ENCODE results near the gene MROH7.

MROH7 gene

DNA sequence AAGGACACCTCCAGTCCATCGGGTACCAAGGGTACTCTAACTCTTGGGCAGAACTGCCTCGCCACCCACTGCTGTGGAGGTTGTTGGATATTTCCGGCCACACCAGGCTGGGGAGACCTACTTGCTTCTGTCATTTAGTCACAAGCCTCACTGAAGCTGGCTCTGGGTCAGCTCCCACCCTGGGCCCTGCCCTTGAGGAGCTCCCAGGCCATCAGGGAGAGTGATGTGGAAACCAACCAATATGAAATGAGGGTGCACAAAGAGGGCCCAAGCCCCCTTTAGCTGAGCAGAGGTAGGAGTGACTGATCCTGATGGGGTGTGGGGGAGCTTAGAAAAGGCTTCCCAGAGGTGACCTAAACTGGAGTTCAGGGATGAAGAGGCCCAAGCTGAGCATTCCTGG, 103.1 kb downstream of the MROH7 start:
- DNase-seq, result no peak

DNA sequence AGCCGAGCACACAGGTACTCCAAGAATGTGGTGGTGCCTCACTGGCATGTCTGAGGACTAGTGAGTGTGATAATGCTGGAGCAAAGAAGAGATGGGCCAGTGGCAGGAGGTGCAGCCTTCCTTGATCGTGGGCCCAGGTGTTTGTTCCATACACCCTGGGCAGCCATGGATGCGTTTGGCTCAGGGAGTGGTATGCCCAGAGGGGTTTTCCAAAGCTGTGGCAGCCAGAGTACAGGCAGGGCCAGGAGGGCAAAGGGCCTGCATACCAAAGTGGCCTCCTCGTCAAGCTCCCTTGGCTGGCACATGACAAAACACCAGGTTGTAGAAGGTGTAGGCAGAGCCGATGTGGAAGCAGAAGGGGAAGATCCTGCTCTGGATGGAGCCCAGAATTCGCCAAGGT, 103.7 kb downstream of the MROH7 start:
- DNase-seq, result no peak

DNA sequence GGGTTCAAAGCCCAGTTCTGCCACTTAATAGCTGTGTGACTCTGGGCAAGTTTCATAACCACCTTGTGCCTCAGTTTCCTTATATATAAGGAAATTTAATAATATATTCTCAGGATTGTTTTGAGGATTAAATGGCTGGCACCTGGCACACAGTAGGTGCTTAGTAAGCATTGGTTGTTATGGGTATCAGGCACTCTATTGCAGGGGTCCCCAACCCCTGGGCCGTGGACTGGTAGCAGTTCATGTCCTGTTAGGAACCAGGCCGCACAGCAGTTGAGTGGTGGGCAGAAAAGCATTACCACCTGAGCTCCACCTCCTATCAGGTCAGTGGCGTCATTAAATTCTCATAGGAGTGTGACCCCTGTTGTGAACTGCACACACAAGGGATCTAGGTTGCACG, 104.3 kb downstream of the MROH7 start:
- DNase-seq, result no peak

DNA sequence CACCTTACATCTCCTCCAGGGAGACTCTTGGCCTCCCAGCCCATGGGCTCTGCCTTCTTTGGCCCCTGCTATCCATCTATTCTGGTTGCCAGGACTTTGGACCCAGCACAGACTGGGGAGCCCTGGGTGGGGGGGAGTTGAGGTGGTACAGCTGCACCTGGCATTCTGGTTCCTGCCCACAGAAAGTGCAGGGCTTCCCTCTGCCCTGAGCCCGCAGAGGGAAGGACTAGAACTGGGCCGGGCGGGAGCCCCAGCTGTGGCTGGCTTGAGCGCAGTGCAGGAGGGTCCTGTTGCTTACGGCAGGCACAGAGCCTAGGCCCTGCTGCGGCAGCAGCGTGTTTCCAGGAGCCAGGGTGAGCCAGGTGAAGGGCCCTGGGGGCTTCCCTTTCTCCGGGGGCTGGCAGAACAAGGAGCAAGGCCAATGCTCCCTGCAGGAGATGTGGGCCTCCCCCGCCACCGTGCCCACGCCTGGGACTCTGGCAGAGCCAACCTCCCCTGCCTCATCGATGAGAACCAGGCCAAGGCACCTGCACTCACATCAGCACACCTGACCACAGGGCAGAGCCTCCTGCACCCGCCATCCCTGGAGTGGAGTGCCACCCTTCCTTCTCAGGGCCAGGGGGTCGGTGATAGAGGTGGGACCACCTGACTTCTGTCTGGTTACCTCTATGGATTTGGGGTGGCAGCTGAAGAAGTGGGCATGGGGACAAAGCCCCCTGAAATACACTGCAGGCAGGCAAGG, 106.7 kb downstream of the MROH7 start:
- no peak for DNase-seq

DNA sequence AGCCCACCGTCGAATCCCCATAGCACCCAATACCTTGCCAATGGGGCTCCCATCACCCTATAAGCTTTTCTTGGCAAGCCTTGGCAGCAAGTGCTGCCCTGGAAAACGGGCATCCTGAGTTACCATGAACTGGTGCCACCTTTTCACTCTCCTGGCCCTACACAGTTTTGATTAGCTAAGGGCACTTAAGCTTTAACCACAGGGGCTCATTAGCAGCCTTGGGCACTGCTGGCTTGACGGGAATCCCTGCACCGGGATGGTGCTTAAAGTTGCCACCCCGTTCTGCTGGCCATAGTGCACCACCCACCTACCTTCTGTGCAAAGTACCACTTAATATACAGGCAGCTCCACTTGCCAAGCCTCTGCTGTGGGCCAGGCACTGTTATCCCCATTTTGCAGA, 109.0 kb downstream of the MROH7 start:
- DNase-seq, result no peak

DNA sequence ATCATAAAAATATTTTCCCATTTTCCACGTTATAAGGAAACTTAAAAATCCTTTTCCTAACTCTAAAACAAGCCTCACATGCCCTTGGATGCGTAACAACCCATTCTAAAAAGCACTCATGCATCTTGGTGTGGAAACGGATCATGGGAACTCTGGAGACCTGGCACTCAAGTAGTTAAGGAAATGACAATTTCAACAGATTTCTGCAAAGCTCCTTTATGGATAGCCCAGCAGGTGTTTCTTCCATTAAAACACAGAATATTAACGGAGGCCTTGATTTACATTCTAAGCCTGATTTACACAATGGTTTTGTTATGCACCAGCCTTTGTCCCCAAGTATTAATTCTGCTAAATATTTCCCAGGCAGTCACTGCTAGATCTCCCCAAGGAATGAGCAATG, 109.8 kb downstream of the MROH7 start:
- DNase-seq, result no peak

DNA sequence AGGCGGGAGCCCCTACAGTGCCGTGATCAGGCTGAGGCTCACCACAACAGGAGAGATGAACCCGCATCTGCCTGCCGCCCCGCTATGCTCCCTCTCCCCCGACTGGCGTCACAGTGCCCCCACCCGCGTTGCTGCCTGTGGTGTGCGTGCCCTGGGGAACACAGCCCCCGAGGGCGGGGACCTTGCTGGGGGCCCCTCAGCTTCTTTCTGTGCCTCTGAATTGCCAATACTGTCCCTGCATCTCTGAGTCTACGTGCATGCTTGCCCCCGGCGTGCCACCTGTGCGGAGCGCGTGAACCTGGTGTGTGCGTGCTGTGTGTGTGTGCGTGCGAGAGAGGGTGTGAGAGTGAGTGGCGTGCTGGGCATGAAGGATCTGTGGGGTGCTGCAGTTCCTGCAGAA, 112.5 kb downstream of the MROH7 start:
- DNase-seq, result no peak

DNA sequence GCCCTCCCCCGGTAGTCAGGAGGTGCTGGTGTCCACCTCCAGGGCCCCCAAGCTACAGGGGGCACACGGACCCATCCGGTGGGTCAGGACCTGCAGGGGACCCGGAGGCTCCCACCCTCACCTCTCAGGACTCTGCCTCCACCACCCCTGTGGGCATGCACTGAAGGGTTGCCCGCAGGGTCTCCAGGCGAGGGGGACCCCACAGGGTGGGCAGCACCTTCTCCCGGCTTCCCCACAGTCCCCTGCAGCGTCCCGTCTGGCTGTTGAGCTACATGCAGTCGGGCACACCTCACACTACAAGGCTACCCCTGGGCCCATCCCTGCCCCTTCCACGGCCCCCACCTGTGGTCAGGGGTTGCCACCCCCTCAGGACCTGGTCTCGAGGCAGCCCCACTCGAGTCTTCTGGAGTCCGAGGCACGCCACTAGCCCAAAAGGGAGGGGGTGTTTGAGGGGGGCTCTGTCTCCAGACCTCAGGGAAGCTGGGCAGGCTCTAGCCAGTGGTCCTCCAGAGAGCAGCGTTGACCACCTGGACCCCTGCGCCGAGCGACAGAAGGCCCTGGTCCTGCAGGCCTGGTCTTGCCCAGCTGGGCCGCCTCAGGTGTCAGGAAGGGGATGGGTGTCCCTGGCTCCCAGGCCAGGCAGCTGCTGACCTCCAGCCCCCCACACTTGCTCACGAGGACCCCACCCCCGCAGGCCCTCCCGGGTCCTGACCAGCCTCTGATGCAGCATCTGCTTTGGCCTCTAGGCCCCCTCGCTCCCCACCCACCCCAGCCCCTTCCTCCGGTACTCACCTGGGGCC, 113.1 kb downstream of the MROH7 start:
- no peak for DNase-seq

DNA sequence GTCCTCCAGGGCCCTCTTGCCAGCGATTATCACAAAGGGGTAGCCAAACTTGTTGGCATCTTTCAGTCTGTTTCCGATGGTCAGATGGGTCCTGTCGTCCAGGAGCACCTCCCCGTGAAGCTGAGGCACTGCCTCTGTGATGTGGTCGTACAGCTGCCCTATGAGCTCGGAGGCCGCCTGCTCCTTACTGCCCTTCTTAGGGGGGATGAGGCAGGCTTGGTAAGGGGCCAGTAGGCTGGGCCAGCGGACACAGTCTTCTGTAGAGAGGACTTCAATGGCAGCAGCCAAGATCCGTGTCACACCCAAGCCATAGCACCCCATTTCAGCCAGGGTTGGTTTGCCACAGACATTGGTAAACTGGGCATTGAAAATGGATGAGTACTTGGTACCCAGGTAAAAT, 116.2 kb downstream of the MROH7 start:
- DNase-seq, result no peak

DNA sequence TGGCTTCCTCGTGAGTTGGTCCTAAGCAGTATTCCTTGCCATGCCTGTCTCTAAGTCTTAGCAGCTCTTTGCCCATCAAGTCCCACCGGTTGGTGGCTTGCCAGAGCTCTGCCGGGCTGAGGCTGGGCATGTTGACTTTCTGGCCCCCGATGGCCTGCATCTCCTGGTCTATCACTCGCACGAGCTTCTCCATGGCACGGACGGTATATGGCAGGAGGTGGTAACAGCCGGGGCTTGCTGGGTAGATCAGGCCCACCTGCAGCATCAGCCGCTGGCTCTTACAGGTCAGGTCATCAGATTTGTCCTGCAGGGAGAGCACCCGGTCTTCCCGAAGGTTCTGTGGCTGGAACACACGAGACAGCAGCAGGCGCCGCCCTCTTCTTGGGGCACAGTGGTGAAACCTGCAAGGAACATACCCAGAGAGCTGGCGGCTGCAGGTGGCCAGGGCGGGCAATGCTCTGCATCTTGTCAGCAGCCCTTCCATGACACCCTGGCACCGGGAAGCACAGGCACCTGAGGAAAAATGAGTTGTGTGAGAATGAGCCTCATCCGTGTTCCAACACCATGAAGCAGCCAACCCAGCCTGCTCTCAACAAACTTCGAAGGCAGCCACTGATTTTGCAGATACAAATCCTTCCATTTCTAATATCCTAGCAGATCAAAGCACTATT, 117.2 kb downstream of the MROH7 start:
- no peak for DNase-seq
